MCF 10A (cell line): ENCODE measurements around the gene KCNJ6. TPM values are rescaled to one million over a fixed set of nuclear protein-coding genes. Genes with fewer than 3 reads are reported as not detected.

ENCODE experiments used
- BruUV-seq: library from RNA; stranded (reverse); fragments of 400-500 nt; replicated peaks from 2 replicates; lab custom pipeline; 2021; lab: Mats Ljungman, UMichigan
- CTCF ChIA-PET: fragments of 300-600 bp; sonication (Branson Sonifier 250); formaldehyde crosslinking; extraction: SDS; loops from one replicate; lab custom pipeline; 2021; ENCODE audit warnings: antibody characterized with exemption, inconsistent platforms; lab: Yijun Ruan, JAX
- POLR2A ChIA-PET: fragments of 300-600, 350-650 bp; sonication (Branson Sonifier 250); formaldehyde crosslinking; extraction: SDS; loops from one replicate; lab custom pipeline; 2020; ENCODE audit warnings: antibody characterized with exemption, inconsistent platforms; lab: Yijun Ruan, JAX
- DNase-seq: peaks from one replicate; pipeline ENCODE4 v3.0.0-alpha.2; 2018; ENCODE audit not compliant: unreplicated experiment
- H3K27ac Mint-ChIP-seq: one replicate; pipeline ENCODE4 v1.8.0; 2022; ENCODE audit warnings: mild to moderate bottlenecking, low read depth, mixed read lengths; ENCODE audit not compliant: unreplicated experiment
- H3K27me3 Mint-ChIP-seq: one replicate; pipeline ENCODE4 v1.8.0; 2022; ENCODE audit warnings: mixed read lengths; ENCODE audit not compliant: insufficient read depth, unreplicated experiment
- H3K36me3 Mint-ChIP-seq: one replicate; pipeline ENCODE4 v1.8.0; 2022; ENCODE audit warnings: mild to moderate bottlenecking, moderate library complexity, mixed read lengths; ENCODE audit not compliant: insufficient read depth, unreplicated experiment
- H3K4me1 Mint-ChIP-seq: one replicate; pipeline ENCODE4 v1.8.0; 2022; ENCODE audit warnings: mixed read lengths; ENCODE audit not compliant: insufficient read depth, unreplicated experiment
- H3K4me3 Mint-ChIP-seq: one replicate; pipeline ENCODE4 v1.8.0; 2022; ENCODE audit warnings: mild to moderate bottlenecking, moderate library complexity, mixed read lengths; ENCODE audit not compliant: unreplicated experiment
- H3K9me3 Mint-ChIP-seq: one replicate; pipeline ENCODE4 v1.8.0; 2022; ENCODE audit warnings: mixed read lengths; ENCODE audit not compliant: unreplicated experiment
- CTCF ChIP-seq: fragments of 200-600 bp; IDR thresholded peaks from one replicate; pipeline ENCODE4 v1.8.0; 2022; ENCODE audit warnings: antibody characterized with exemption, mild to moderate bottlenecking; ENCODE audit not compliant: unreplicated experiment
- intact Hi-C: fragments of 100-400 bp; cut with micrococcal nuclease; formaldehyde crosslinking; loops from 2 replicates; pipeline ENCODE4 v1.14.1; 2022
- total RNA-seq: library from RNA; stranded (reverse); gene quantifications from 2 replicates; pipeline ENCODE4 v1.2.3, GENCODE V29; 2022

The KCNJ6 gene
- total RNA-seq, 1 experiment from 2014 or later = 0.28 TPM

GRCh38 chr21:37568916-37569315 lies 347.3 kb downstream of the KCNJ6 start:
- Mint-ChIP-seq H3K36me3 (no peaks in the 10 kb centered on the region), H3K27me3 (peaks cover 30% of the 10 kb centered on the region), H3K4me1 (peaks cover 20% of the 10 kb centered on the region), H3K27ac (no peak overlapping the region), H3K4me3 (no peak overlapping the region), H3K9me3 (peaks cover 6% of the 10 kb centered on the region)
- DNase-seq = no peak
- intact Hi-C loops = no loop called here
- ChIA-PET CTCF (interaction anchor here (0.6 to 1.4 kb wide), 3 partner anchors 8 to 57 kb away, joined by 3 read pairs; no protein-coding TSS in a partner anchor), POLR2A (interaction anchor here (0.7 kb wide), 1 partner anchor 572 kb away, joined by 3 read pairs; no protein-coding TSS in a partner anchor)
- BruUV-seq = no TSS peak
- no peak for TF ChIP-seq CTCF

- DNase-seq = no peak
- Mint-ChIP-seq H3K4me1 (peaks cover 20% of the 10 kb centered on the region), H3K27ac (no peak overlapping the region), H3K9me3 (peaks cover 6% of the 10 kb centered on the region), H3K4me3 (no peak overlapping the region), H3K27me3 (peaks cover 30% of the 10 kb centered on the region), H3K36me3 (no peaks in the 10 kb centered on the region)
- ChIA-PET POLR2A (no interaction called here), CTCF (interaction anchor here (0.6 to 1.4 kb wide), 4 partner anchors 9 to 79 kb away, joined by 3 read pairs; no protein-coding TSS in a partner anchor)
- intact Hi-C loops = no loop called here
- BruUV-seq = no TSS peak
- no peak for TF ChIP-seq CTCF
These were observed 347.8 kb downstream of the KCNJ6 start for GRCh38 chr21:37568415-37568814.

- CTCF ChIA-PET = interaction anchor here (0.6 to 1.3 kb wide), 4 partner anchors 20 to 1467 kb away, joined by 3 to 5 read pairs (median 4); no protein-coding TSS in a partner anchor
- no peaks in the 10 kb centered on the region for H3K36me3 Mint-ChIP-seq
- peaks cover 20% of the 10 kb centered on the region for H3K4me1 Mint-ChIP-seq
- intact Hi-C loops = no loop called here
- TF ChIP-seq CTCF = no peak
- no peak overlapping the region for H3K4me3 Mint-ChIP-seq
- POLR2A ChIA-PET = no interaction called here
- no peak for DNase-seq
- no peak overlapping the region for H3K27ac Mint-ChIP-seq
- no TSS peak for BruUV-seq
- peaks cover 6% of the 10 kb centered on the region for H3K9me3 Mint-ChIP-seq
- H3K27me3 Mint-ChIP-seq = peaks cover 20% of the 10 kb centered on the region
These were observed 349.3 kb downstream of the KCNJ6 start for GRCh38 chr21:37566790-37567615.

GRCh38 chr21:37565530-37566223 lies 350.6 kb downstream of the KCNJ6 start:
- peak; percentile 14 for DNase-seq
- Mint-ChIP-seq H3K9me3 (peaks cover 6% of the 10 kb centered on the region), H3K36me3 (no peaks in the 10 kb centered on the region), H3K4me1 (peaks cover 20% of the 10 kb centered on the region), H3K27me3 (peaks cover 19% of the 10 kb centered on the region), H3K4me3 (no peak overlapping the region), H3K27ac (peak overlapping the region; percentile 96)
- no peak for TF ChIP-seq CTCF
- ChIA-PET POLR2A (no interaction called here), CTCF (no interaction called here)
- intact Hi-C loops = loop anchor here (2.0 kb wide), 1 partner anchor 93 kb away; no protein-coding TSS in a partner anchor
- no TSS peak for BruUV-seq
